Thymus (tissue), 11 donors: ENCODE results near the gene CDH4. TPM values are rescaled to one million over a fixed set of nuclear protein-coding genes. Genes with fewer than 3 reads are reported as not detected.
"Not testable (repeated sequence)": the region's sequence is repeated elsewhere in the genome, so short reads cannot be mapped to it uniquely, and the experiment has no call there.

Experiments
- DNase-seq, 9 donors: peaks; one replicate each; pipeline ENCODE4 v3.0.0-alpha.2; 2013; ENCODE audit warnings: low spot score in 9 of 9, low read depth in 6 of 9, missing footprints in 1 of 9
- H3K27ac ChIP-seq, 2 donors: one replicate each; pipeline ENCODE4 v1.5.1; 2013; ENCODE audit warnings: control low read depth in 1 of 2, low read depth in 1 of 2, low read length in 1 of 2, mild to moderate bottlenecking in 1 of 2, moderate library complexity in 1 of 2
- H3K27me3 ChIP-seq, 2 donors: one replicate each; pipeline ENCODE4 v1.5.1; 2013; ENCODE audit warnings: low read length in 1 of 2; ENCODE audit not compliant: control insufficient read depth in 2 of 2, insufficient read depth in 1 of 2
- H3K36me3 ChIP-seq, 2 donors: one replicate each; pipeline ENCODE4 v1.5.1; 2013; ENCODE audit warnings: low read length in 1 of 2, mild to moderate bottlenecking in 1 of 2, moderate library complexity in 1 of 2; ENCODE audit not compliant: control insufficient read depth in 2 of 2, insufficient read depth in 2 of 2
- H3K4me1 ChIP-seq, 2 donors: one replicate each; pipeline ENCODE4 v1.5.1; 2013; ENCODE audit warnings: low read length in 2 of 2; ENCODE audit not compliant: control insufficient read depth in 2 of 2, insufficient read depth in 2 of 2
- H3K4me3 ChIP-seq, 2 donors: one replicate each; pipeline ENCODE4 v1.5.1; 2013; ENCODE audit warnings: low read length in 2 of 2, control low read depth in 1 of 2, mild to moderate bottlenecking in 1 of 2
- H3K9me3 ChIP-seq, 2 donors: one replicate each; pipeline ENCODE4 v1.5.1; 2013; ENCODE audit warnings: low read length in 1 of 2, mild to moderate bottlenecking in 1 of 2; ENCODE audit not compliant: control insufficient read depth in 2 of 2, insufficient read depth in 1 of 2
- WGBS: extraction: QIAGEN DNeasy Blood & Tissue Kit; methylation state at CpG from one replicate; pipeline ENCODE4 v1.1.7; 2013; 5-methylcytosine and 5-hydroxymethylcytosine counted together
- polyA plus RNA-seq: library from polyadenylated mRNA; stranded (reverse); fragments of 200-250 nt; gene quantifications from one replicate; pipeline ENCODE4 v1.2.3, GENCODE V29; 2013
- total RNA-seq: library from RNA; stranded (reverse); fragments of 120-200 nt; gene quantifications from one replicate; pipeline ENCODE4 v1.2.4, GENCODE V29; 2013
- donor health status: healthy.

Gene CDH4
- total and polyA plus RNA-seq, 2 donors, result 0.34 to 0.61 TPM

DNA sequence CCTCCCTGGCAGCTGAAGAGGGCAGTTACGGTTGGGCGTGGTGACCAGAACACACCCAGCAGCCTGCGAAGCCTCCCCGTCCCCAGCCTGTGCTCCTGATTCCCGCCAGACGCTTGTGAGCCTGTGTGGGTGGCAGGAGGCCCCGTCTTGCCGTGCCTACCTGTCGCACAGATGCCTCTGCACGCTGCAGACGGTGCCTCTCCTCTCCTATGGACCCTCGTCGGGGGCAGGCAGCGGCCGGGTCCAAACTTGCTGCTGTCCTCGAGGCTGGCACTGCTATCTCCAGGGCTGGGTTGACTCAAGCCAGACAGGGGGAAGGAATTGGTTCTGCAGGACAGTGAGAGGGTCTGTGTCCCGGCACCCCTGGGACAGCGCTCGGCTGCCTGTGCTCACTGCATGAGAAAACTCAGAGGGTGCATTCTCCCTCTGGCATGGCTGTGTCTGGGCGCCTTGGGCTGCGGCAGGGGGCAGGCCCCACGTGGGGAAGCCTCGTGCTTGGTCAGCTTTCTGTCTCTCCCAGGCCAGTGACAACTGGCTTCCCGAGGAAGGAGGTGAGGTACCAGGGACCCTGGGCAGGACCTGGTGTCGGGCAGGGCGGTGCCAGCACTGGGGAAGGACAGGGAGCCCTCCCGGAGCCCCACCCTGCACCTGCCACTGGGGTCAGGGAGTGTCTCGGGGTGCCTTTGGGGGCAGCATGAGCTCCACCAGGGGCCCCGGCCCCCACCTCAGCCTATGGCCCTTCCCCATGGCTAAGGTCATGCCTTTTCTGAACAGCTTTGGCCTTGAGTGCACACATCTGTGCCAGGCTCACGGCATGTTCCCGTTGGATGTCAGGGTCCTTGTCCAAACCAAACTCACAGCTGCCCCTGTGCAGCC lies 686.1 kb downstream of the CDH4 start:
- no peak for DNase-seq
- Histone ChIP-seq H3K4me1 (no peaks in the 10 kb centered on the region), H3K36me3 (no peaks in the 10 kb centered on the region), H3K27me3 (peaks cover 0 to 4% of the 10 kb centered on the region in 2 donors), H3K9me3 (peaks cover 0 to 7% of the 10 kb centered on the region in 2 donors), H3K27ac (no peak overlapping the region), H3K4me3 (no peak overlapping the region)
- WGBS, result 92% methylated on average over 31 of the region's 31 CpGs

- WGBS, result 90% methylated on average over 27 of the region's 27 CpGs
- Histone ChIP-seq H3K4me3 (no peak overlapping the region), H3K27ac (no peak overlapping the region), H3K27me3 (peaks cover 0 to 3% of the 10 kb centered on the region in 2 donors), H3K9me3 (peaks cover 0 to 7% of the 10 kb centered on the region in 2 donors), H3K36me3 (no peaks in the 10 kb centered on the region), H3K4me1 (no peaks in the 10 kb centered on the region)
- no peak for DNase-seq
Observed at GRCh38 chr20:61938839-61939690, 687.0 kb downstream of the CDH4 start.

DNA sequence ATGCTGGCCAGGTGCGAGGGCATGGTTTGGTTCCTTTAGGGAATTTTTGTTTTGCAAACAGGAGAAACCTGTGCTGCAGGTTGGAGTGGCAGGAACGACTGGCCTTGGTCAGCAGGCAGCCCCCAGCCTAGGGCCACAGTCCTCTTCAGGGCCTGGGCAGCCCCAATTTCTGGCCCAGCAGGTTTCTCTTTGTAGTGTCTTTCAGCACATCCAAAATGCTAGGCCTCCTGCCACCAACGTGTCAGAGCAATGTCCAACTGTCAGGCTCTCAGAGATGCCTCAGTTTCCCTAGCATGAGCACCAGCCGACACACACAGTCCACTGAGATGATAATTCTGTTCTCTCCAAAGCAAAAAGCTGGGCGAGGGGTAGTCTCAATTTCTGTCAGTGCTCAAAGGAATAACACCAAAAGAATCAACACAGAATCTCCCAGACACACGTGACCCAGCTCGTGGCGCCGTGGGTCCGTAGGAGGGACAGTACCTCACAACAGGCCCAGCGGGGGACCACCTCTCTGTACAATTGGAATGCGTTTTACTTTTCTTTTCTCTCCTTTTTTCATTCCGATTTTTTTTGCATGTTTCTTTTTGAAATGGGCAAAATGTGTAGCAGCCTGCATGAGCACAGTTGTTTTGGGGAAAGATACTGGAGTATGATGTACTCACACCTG lies 687.8 kb downstream of the CDH4 start:
- no peaks in the 10 kb centered on the region for H3K36me3 ChIP-seq
- 84% methylated on average over 13 of the region's 13 CpGs for WGBS

DNA sequence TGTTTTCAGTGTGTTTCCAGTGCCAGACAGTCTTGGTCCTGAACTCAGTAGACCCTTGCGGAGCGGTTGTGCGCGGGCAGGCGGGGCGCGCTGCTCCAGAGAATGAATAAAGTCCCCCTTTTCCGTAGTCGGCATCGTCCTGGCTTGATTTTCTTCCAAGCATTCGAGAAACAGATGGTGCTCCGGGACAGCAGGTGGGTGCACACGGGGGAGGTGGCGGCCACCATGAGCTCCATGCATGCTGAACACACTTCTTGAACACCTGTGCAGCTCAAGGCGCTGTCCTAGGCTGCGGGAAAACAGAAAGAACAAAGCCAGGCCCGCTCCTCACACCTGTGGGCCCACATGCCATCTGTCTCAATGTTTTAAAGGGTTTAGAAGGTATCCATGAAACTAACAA lies 688.4 kb downstream of the CDH4 start:
- Histone ChIP-seq H3K4me3 (no peak overlapping the region), H3K27me3 (no peaks in the 10 kb centered on the region), H3K9me3 (peaks cover 0 to 7% of the 10 kb centered on the region in 2 donors), H3K4me1 (no peaks in the 10 kb centered on the region), H3K36me3 (no peaks in the 10 kb centered on the region), H3K27ac (no peak overlapping the region)
- DNase-seq, result no peak
- WGBS, result 94% methylated on average over 17 of the region's 17 CpGs

More for the DNA sequence above, 687.8 kb downstream of the CDH4 start:
- peaks cover 0 to 7% of the 10 kb centered on the region in 2 donors for H3K9me3 ChIP-seq
- H3K27me3 ChIP-seq, result no peaks in the 10 kb centered on the region
- no peak overlapping the region for H3K27ac ChIP-seq
- no peak overlapping the region for H3K4me3 ChIP-seq
- no peaks in the 10 kb centered on the region for H3K4me1 ChIP-seq
- DNase-seq, result no peak

DNA sequence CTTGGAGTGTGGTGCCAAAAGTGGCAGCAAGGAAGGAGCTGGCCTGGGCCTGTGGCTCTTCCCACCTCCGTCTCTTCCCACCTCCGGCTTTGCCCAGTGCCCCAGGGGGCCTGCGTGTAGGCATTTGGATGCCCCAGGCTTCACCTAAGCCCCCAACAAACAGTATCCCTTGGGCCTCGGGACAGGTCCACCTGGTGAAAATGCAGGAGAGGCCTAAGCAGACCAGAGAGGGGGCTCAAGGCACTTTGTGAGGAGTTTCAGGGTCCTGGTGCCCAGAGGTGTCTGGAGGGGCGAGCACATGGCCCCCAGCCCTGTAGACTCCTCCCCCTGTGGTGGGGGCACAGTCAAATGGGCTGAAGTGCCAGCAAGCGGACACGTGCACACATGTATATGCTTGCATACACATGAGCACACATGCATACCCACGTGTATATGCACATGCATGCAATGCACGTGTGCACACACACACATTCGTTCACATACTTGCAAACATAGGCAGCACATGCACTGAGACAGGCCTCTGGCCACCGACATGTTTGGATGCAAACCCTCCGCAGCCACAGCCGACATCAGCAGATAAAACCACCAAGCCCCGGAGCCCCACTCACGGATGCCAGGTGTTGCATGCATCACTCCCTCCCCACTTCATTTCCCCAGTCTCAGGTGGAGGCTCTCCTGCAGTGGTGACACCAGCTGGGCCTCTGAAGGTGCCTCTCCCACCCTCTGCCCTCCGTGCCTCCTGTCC lies 689.1 kb downstream of the CDH4 start:
- no peaks in the 10 kb centered on the region for H3K36me3 ChIP-seq
- no peaks in the 10 kb centered on the region for H3K27me3 ChIP-seq
- no peak overlapping the region for H3K27ac ChIP-seq
- no peaks in the 10 kb centered on the region for H3K4me1 ChIP-seq
- 85% methylated on average over 16 of the region's 16 CpGs for WGBS
- no peak for DNase-seq
- peaks cover 0 to 7% of the 10 kb centered on the region in 2 donors for H3K9me3 ChIP-seq
- H3K4me3 ChIP-seq, result no peak overlapping the region

- no peaks in the 10 kb centered on the region for H3K4me1 ChIP-seq
- WGBS, result 92% methylated on average over 16 of the region's 16 CpGs
- peaks cover 0 to 7% of the 10 kb centered on the region in 2 donors for H3K9me3 ChIP-seq
- no peaks in the 10 kb centered on the region for H3K27me3 ChIP-seq
- H3K4me3 ChIP-seq, result no peak overlapping the region
- H3K27ac ChIP-seq, result no peak overlapping the region
- no peaks in the 10 kb centered on the region for H3K36me3 ChIP-seq
- no peak for DNase-seq
Observed at GRCh38 chr20:61941721-61942405, 689.8 kb downstream of the CDH4 start.

- WGBS, result 77% methylated on average over 9 of the region's 9 CpGs
- Histone ChIP-seq H3K9me3 (peaks cover 0 to 7% of the 10 kb centered on the region in 2 donors), H3K4me1 (no peaks in the 10 kb centered on the region), H3K27me3 (no peaks in the 10 kb centered on the region), H3K4me3 (no peak overlapping the region), H3K27ac (no peak overlapping the region), H3K36me3 (no peaks in the 10 kb centered on the region)
- no peak for DNase-seq
Observed at GRCh38 chr20:61942526-61942925, 690.5 kb downstream of the CDH4 start.

GRCh38 chr20:61944967-61945366 lies 692.9 kb downstream of the CDH4 start:
- not testable (repeated sequence) for H3K27me3 ChIP-seq, H3K4me3 ChIP-seq, H3K4me1 ChIP-seq, DNase-seq, H3K36me3 ChIP-seq, H3K27ac ChIP-seq, H3K9me3 ChIP-seq
- 83% methylated on average over 13 of the region's 34 CpGs for WGBS
